Measurements from ENCODE around the gene HPX. TPM values are rescaled to one million over a fixed set of nuclear protein-coding genes. Genes with fewer than 3 reads are reported as not detected.

The HPX gene
- total RNA-seq, 1 experiment from 2014 or later: 1.2 TPM

GRCh38 chr11:6401464-6401863 lies 39.3 kb downstream of the HPX start:
- no peak overlapping the region for H3K14ac ChIP-seq (ENCODE audit: insufficient read depth, low read length)
- H3K27me3 Mint-ChIP-seq (ENCODE audit: low read depth): no peaks in the 10 kb centered on the region
- no peak overlapping the region for H4K5ac ChIP-seq (ENCODE audit: insufficient read length, low read depth, low read length)
- H3K27ac Mint-ChIP-seq: no peak overlapping the region
- no peaks in the 10 kb centered on the region for H3K79me1 ChIP-seq (ENCODE audit: insufficient read depth, low read depth, low read length, poor library complexity, severe bottlenecking)
- H3T11ph ChIP-seq (ENCODE audit: low read length): no peak overlapping the region
- WGBS (ENCODE audit: extremely low coverage, insufficient read length, low lambda C conversion rate): no CpG with 5 or more reads among the region's 7 CpGs
- H3K4me3 Mint-ChIP-seq: no peak overlapping the region
- H4K91ac ChIP-seq (ENCODE audit: insufficient read length, low read depth, low read length): no peak overlapping the region
- no peak overlapping the region for H4K8ac ChIP-seq (replicated peaks; ENCODE audit: insufficient read length, low read depth, low read length)
- H2AFZ ChIP-seq (ENCODE audit: low read length): no peak overlapping the region
- H3K27ac ChIP-seq (ENCODE audit: insufficient read length, low read depth, low read length): no peak overlapping the region
- no peaks in the 10 kb centered on the region for H3K27me3 ChIP-seq (ENCODE audit: insufficient read depth, low read length)
- no peak overlapping the region for H3K4ac ChIP-seq (ENCODE audit: low read depth, low read length)
- no peak overlapping the region for H3K4me2 ChIP-seq (ENCODE audit: insufficient read depth, insufficient read length, low read length)
- no peak overlapping the region for H2BK20ac ChIP-seq (ENCODE audit: low read depth, low read length, poor library complexity, severe bottlenecking)
- H2BK15ac ChIP-seq (ENCODE audit: low read depth, low read length): no peak overlapping the region
- no peaks in the 10 kb centered on the region for H3K4me1 ChIP-seq (ENCODE audit: insufficient read depth, low read length)
- H2AK5ac ChIP-seq (ENCODE audit: insufficient read length, low read length): no peak overlapping the region
- no peaks in the 10 kb centered on the region for H3K9me3 Mint-ChIP-seq
- H2BK12ac ChIP-seq (ENCODE audit: insufficient read length, low read depth, low read length): no peak overlapping the region
- no peak overlapping the region for H2BK120ac ChIP-seq (ENCODE audit: low read depth, low read length, poor library complexity, severe bottlenecking)
- H3K18ac ChIP-seq (ENCODE audit: insufficient read length, low read depth, low read length): no peak overlapping the region
- TF ChIP-seq CTCF (conservative IDR thresholded peaks at IDR 0.05): no peak
- H3K36me3 Mint-ChIP-seq (ENCODE audit: insufficient read depth in 1 of 3, low read depth in 3 of 3): peaks cover 0 to 10% (median 8%) of the 10 kb centered on the region in 3 experiments; a peak in 2 of 7 replicates
- DNase-seq: no peak
- H3K9ac ChIP-seq (ENCODE audit: extremely low read depth, insufficient read length, low read length): no peak overlapping the region
- H3K4me1 Mint-ChIP-seq: peaks cover 7 to 23% of the 10 kb centered on the region in 2 experiments
- no peaks in the 10 kb centered on the region for H3K9me3 ChIP-seq (ENCODE audit: control insufficient read depth, low read depth, low read length)
- no peaks in the 10 kb centered on the region for H3K23me2 ChIP-seq (ENCODE audit: insufficient read length, low read depth, low read length, poor library complexity, severe bottlenecking)
- no peak overlapping the region for H2BK5ac ChIP-seq (ENCODE audit: insufficient read length, low read length)
- H3K23ac ChIP-seq (ENCODE audit: insufficient read length, low read depth, low read length): no peak overlapping the region
- no peaks in the 10 kb centered on the region for H3K79me2 ChIP-seq (ENCODE audit: insufficient read depth, low read length)
- no peaks in the 10 kb centered on the region for H4K20me1 ChIP-seq (ENCODE audit: control insufficient read depth, insufficient read depth, insufficient read length)
- no peak overlapping the region for H3K56ac ChIP-seq (ENCODE audit: insufficient read length, low read depth, low read length)
